NCI-H187 treated with DMSO at 0.1 percent for 48 hours (cell line): ENCODE measurements around the gene FOCAD.

Experiments
- DNase-seq: peaks from one replicate; lab custom pipeline; 2025; lab: John Stamatoyannopoulos, UW

Gene FOCAD

DNA sequence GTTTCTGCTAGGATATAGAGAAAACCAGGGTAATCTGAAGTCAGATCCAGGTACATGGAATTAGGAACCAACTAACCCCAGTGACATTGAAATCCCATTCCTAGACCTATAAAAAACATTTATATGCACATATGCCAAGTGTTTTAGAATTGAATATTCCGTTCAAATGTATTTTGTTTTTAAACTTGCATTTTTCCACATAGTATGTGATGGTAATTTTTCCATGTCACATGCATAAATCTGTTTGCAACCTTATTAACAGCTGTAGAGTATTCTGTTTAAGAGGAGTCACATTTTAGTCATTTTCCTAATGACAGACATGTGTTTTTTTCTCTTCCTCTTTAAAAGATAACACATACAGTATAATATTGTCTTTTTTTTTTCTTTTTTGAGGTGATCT, 50.2 kb downstream of the FOCAD start:
- no peak for DNase-seq

GRCh38 chr9:20740304-20740703, 56.2 kb downstream of the FOCAD start:
- DNase-seq, result no peak

DNA sequence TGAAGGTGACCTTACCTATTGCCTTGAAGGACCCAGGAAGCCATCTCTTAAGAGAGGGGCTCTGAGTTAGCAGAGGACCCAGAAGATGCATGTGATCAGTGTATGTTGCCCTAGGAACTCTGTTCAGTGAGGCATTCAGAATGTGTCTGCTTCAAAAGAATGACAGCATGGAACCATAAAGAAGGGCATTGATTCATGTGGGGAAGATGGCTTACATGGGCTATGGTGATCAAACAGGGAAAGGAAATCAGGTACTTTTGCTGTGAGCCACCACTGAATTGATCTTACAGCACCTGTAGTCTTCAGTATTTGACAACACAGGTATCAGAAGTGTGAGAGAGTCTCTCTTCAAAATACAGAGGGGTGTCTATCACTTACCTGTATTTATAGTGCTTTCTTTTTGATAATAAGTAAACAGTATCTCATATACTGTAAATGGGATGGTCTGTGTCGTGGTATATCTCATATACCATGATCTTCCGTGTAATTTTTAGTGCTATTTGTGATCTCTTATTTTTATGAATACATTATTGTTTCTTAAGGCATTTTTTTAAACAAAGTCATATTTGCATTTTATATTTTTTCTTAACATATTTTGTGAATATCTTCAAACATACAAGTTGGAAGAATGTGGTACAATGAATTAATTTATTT, 57.0 kb downstream of the FOCAD start:
- no peak for DNase-seq

- DNase-seq, result peak; percentile 95
Observed at GRCh38 chr9:20742833-20743232, 58.8 kb downstream of the FOCAD start.

- no peak for DNase-seq
Observed at GRCh38 chr9:20744036-20744630, 60.1 kb downstream of the FOCAD start.

GRCh38 chr9:20746967-20747366, 62.9 kb downstream of the FOCAD start:
- no peak for DNase-seq

GRCh38 chr9:20749496-20750198, 65.6 kb downstream of the FOCAD start:
- no peak for DNase-seq

DNA sequence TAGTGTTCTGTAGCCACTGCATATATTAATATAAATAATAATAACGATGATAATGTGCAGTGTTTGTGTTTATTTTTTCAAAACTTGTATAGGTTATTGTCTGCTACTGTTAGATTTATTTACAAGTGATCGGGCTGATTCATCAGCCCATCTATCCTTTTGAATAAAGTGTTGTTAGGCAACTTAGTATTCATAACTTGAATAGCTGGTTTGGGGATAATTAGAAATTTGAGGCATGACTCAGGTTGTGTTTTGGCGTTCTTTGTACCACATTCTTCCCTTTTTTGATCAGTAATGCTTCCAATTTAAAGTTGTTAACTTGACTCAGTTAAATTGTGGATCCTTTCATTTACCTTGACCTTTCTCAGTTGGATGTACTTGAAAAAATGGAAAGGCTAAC, 69.7 kb downstream of the FOCAD start:
- DNase-seq, result no peak

DNA sequence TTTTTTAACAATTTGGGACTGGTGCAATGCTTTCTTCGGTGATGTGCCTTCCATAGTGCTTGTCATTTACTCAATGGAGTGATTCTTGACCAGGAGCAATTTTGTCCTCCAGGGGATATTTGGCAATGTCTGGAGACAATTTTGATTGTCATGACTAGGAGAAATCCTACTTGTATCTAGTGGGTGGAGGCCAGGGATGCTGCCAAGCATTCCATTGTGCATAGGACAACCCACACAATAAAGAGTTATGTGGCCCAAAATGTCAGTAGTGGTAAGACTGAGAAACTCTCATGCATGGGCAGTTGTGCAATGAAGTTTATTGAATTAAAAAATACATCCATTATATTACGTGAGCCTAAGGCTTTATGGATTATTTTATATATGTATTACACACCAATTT, 70.5 kb downstream of the FOCAD start:
- no peak for DNase-seq

- no peak for DNase-seq
Observed at GRCh38 chr9:20760246-20760891, 76.3 kb downstream of the FOCAD start.

GRCh38 chr9:20770947-20771346, 86.9 kb downstream of the FOCAD start:
- no peak for DNase-seq

- no peak for DNase-seq
Observed at GRCh38 chr9:20771729-20772128, 87.7 kb downstream of the FOCAD start.

- DNase-seq, result no peak
Observed at GRCh38 chr9:20775683-20776082, 91.6 kb downstream of the FOCAD start.

GRCh38 chr9:20781092-20781491, 97.0 kb downstream of the FOCAD start:
- no peak for DNase-seq

DNA sequence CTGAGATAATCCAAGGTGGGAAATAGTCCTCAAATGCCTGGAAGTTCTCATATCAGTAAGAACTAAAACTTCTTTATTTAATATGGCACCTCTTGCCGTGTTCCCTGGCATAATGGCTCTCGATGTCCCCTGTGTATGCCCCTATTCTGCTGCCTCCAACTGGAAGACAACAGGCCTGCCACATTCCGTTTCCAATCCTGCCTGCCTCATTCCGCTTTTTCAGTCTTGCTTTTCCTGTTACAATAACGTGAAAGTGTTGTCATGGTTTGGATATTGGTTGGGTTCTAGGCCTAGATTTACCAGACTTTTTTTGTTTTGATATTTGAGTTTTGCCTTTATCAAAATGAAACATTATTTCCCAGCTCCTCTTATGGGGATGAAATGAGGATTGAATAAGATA, 98.2 kb downstream of the FOCAD start:
- no peak for DNase-seq

DNA sequence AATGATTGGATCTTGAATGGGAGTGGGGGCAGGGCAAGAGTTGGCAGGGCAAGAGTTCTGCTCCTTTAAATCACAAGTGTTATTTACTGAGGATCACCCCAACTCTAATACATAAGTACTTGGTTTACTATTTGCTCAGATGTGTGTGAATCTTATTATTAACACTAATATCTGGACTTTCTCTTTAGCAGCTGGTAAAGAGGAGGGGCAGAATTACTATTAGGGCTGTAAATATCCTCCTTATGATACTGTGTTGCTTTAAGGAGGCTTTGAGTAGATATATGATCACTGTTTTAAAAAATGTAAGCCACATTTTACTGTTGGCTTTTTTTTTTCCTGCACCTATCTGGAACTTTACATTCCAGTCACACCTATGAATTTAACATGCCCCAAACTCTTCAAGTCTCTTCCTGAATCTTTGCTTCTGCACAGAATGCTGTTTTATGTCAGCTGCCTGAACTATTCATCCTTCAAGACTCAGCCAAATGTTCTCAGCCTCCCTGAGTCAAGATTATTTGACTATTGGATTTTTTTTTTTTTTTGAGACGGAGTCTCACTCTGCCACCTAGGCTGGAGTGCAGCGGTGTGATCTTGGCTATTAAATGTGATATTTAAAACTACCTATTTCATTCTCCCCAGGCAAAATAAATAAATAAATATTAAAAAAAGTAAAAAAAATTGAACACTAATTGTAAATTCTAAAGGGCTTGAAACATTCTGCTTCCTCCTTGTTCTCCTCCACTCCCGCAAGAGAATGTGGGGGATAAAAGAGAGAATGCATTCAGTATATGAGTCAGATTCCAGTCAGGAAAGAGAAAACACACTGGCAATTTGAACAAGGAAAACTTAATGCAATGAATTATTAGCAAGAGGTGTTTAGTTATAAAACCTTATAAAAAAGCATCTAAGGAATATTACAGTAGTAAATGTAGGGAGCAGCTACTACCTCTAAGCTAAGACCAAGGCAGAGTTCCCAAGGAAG, 99.3 kb downstream of the FOCAD start:
- no peak for DNase-seq

DNA sequence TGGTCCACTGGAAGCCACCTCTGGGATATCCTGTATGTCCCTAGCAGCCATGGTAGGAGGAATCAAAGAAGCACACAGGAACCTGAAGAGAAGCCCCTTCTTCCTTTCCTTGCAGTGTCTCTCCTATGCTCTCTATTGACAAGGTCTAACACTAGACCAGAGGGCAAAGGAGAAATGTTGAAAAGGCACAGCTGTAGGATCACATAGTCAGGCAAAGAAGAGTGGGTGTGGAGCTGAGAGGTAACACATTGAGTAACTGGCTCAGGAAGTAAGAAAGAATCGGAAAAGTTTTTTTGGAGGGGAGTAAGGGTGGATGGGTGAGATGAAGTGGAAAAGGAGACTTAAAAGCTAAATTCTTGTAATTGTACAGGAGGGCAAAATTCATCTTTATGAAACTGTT, 100.1 kb downstream of the FOCAD start:
- DNase-seq, result no peak

GRCh38 chr9:20786807-20787206, 102.7 kb downstream of the FOCAD start:
- no peak for DNase-seq

GRCh38 chr9:20788526-20789451, 104.7 kb downstream of the FOCAD start:
- DNase-seq, result no peak

- DNase-seq, result no peak
Observed at GRCh38 chr9:20790721-20791120, 106.7 kb downstream of the FOCAD start.

DNA sequence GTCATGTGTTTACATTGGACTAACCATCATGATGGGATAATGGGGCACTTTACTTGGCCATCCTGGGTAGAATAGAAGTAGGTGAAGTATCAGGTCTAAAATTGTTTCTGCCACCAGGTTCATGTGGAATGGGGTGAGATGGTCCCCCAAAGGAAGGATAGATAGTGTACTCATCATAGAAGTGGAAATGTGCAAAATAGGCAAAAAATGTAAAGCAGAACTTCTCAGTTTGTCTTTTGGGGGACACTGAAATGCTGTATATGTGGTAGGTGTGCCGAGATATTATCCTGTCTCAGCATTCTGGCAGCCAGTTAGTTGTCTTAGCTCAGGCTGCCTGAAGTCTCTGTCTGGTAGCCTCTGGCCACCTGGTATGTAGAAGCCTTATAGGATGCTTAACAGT, 107.6 kb downstream of the FOCAD start:
- DNase-seq, result no peak
